Parietal lobe (tissue), 2 donors: Measurements from ENCODE around the gene TRIM49C. TPM values are rescaled to one million over a fixed set of nuclear protein-coding genes. Genes with fewer than 3 reads are reported as not detected.

Experiments
- small RNA-seq: library from RNA; depleted of rRNA; stranded (forward); fragments of <200 nt; gene quantifications from one replicate; pipeline ENCODE3, GENCODE V24; 2014; ENCODE audit warnings: low replicate concordance
- total RNA-seq: library from RNA; depleted of rRNA; stranded (reverse); fragments of >200 nt; gene quantifications from one replicate; pipeline ENCODE4 v1.2.3, GENCODE V29; 2014

The TRIM49C gene, protein sequence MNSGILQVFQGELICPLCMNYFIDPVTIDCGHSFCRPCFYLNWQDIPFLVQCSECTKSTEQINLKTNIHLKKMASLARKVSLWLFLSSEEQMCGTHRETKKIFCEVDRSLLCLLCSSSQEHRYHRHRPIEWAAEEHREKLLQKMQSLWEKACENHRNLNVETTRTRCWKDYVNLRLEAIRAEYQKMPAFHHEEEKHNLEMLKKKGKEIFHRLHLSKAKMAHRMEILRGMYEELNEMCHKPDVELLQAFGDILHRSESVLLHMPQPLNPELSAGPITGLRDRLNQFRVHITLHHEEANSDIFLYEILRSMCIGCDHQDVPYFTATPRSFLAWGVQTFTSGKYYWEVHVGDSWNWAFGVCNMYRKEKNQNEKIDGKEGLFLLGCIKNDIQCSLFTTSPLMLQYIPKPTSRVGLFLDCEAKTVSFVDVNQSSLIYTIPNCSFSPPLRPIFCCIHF
- not detected for total RNA-seq

DNA sequence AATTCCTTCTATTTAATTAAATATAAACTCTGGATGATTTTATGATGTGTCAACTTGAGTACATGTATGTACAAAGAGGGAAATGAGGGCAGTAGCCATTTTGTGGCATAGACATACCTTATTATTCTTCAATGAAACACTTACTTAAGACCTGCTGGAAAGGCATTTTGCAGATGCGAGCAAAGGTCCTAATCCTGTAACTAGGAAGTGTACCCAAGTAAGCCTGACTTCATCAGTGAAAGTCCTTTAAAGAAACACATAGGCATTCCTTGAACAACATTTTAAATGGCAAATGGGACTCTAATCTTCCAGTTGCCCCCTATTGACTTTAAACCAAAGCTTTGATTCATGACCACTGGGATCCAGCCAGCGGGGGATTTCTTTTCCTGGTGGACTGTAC lies at the start of gene TRIM49C:
Gene TRIM49C (plus strand): TSS at position 301 of the 400 bp plus-strand sequence. CDS start 4,106 bp downstream, outside the sequence.

DNA sequence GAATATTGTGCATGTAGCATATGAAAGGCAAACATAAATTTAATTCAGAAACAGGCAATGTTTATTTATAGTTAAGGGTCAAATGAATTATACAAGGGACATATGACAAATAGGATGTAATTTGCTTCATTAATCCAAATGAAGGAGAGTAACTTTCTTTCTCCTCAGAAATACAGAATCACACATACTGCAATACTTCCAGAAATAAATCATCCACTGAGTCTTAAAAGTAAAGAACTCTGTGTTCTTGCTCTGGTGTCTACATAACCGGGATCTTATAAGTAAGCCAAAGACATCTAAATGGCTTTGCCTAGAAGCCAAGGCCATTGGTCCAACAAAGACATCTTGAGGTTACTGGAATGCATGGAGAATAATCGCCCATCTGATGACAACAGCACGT lies 54.7 kb downstream of the TRIM49C start, which contains the start of gene UBTFL1:
Gene UBTFL1 (plus strand): TSS at position 301 of the 400 bp plus-strand sequence. CDS start 0 bp downstream, at position 301.

Small RNA genes within 50 kb of the gene (small RNA-seq; reads per million reads assigned to genes)
- not detected for gene AP000827.1

Other genes with a start within 250 kb of the TRIM49C start
- not detected for gene TRIM49, start 222.5 kb upstream of the TRIM49C start, total RNA-seq
- not detected for gene TRIM64B, start 152.6 kb upstream of the TRIM49C start, total RNA-seq
- gene TRIM49D1, start 108.9 kb upstream of the TRIM49C start, total RNA-seq = not detected
- not detected for gene TRIM49D2, start 107.0 kb upstream of the TRIM49C start, total RNA-seq
- gene TRIM64, start 65.1 kb upstream of the TRIM49C start, total RNA-seq = not detected
- gene UBTFL1, start 54.8 kb downstream of the TRIM49C start, total RNA-seq = not detected
- 9.1 TPM for gene NAALAD2, start 103.6 kb downstream of the TRIM49C start, total RNA-seq
- gene CHORDC1, start 191.9 kb downstream of the TRIM49C start, total RNA-seq = 88.6 TPM